Measurements from ENCODE around the gene CDKL4.

DNA sequence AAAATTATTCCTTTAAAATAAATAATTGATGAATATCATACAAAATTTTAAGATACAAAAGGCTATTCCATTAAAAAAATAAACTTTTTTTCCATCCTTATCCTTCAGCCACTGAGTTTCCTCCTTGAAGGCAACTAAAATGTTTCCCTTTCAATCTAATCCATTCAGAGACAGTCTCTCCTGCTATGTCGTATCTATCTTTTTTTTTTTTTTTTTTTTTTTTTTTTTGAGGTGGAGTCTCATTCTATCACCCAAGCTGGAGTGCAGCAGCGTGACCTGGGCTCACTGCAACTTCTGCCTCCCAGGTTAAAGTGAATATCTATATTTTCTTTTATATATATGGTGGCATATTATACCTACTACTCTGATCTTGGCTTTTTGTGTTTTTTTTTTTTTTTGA is 91.3 kb downstream of the CDKL4 start:
- TF ChIP-seq, protein P1, sequence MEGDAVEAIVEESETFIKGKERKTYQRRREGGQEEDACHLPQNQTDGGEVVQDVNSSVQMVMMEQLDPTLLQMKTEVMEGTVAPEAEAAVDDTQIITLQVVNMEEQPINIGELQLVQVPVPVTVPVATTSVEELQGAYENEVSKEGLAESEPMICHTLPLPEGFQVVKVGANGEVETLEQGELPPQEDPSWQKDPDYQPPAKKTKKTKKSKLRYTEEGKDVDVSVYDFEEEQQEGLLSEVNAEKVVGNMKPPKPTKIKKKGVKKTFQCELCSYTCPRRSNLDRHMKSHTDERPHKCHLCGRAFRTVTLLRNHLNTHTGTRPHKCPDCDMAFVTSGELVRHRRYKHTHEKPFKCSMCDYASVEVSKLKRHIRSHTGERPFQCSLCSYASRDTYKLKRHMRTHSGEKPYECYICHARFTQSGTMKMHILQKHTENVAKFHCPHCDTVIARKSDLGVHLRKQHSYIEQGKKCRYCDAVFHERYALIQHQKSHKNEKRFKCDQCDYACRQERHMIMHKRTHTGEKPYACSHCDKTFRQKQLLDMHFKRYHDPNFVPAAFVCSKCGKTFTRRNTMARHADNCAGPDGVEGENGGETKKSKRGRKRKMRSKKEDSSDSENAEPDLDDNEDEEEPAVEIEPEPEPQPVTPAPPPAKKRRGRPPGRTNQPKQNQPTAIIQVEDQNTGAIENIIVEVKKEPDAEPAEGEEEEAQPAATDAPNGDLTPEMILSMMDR (IDR thresholded peaks at IDR 0.05; ENCODE audit: low read depth, low read length) = no peak
- no peak for TF ChIP-seq EZH2phosphoT487 (IDR thresholded peaks at IDR 0.05; ENCODE audit: low read depth)
